Activated CD4-positive, alpha-beta T cell treated with anti-CD3 and anti-CD28 coated beads, Interleukin-2, amount 10 ng/mL, durations not matched to agents 7 days and 5 days (primary cell): ENCODE results near the gene KPNA6. TPM values are rescaled to one million over a fixed set of nuclear protein-coding genes. Genes with fewer than 3 reads are reported as not detected.
"Not testable (repeated sequence)": the region's sequence is repeated elsewhere in the genome, so short reads cannot be mapped to it uniquely, and the experiment has no call there.

ENCODE experiments used
- CTCF ChIA-PET: fragments of 350-600 bp; sonication (Branson Sonifier 250); formaldehyde crosslinking; loops from one replicate; lab custom pipeline; 2021; ENCODE audit warnings: antibody characterized with exemption; lab: Charles Lee
- POLR2A ChIA-PET: fragments of 350-600 bp; sonication (Branson Sonifier 250); formaldehyde crosslinking; loops from one replicate; lab custom pipeline; 2021; ENCODE audit warnings: antibody characterized with exemption; lab: Charles Lee
- DNase-seq: peaks from one replicate; pipeline ENCODE4 v3.0.0-alpha.2; 2020
- H3K27ac Mint-ChIP-seq: one replicate; pipeline ENCODE4 v1.8.0; 2021; ENCODE audit warnings: mild to moderate bottlenecking, moderate library complexity, mixed read lengths
- H3K27me3 Mint-ChIP-seq: one replicate; pipeline ENCODE4 v1.8.0; 2021; ENCODE audit warnings: mixed read lengths
- H3K36me3 Mint-ChIP-seq: one replicate; pipeline ENCODE4 v1.8.0; 2021; ENCODE audit warnings: low read depth, mixed read lengths
- H3K4me1 Mint-ChIP-seq: one replicate; pipeline ENCODE4 v1.8.0; 2021; ENCODE audit warnings: mixed read lengths
- H3K4me3 Mint-ChIP-seq: one replicate; pipeline ENCODE4 v1.8.0; 2021; ENCODE audit warnings: mild to moderate bottlenecking, moderate library complexity, mixed read lengths
- H3K9me3 Mint-ChIP-seq: one replicate; pipeline ENCODE4 v1.8.0; 2021; ENCODE audit warnings: mixed read lengths
- total RNA-seq, 2 experiments: library from RNA; stranded (reverse); gene quantifications; one replicate each; pipeline ENCODE4 v1.2.3, GENCODE V29; 2021

KPNA6 gene
- total RNA-seq, 2 experiments from 2014 or later = 64.8 to 64.9 TPM

DNA sequence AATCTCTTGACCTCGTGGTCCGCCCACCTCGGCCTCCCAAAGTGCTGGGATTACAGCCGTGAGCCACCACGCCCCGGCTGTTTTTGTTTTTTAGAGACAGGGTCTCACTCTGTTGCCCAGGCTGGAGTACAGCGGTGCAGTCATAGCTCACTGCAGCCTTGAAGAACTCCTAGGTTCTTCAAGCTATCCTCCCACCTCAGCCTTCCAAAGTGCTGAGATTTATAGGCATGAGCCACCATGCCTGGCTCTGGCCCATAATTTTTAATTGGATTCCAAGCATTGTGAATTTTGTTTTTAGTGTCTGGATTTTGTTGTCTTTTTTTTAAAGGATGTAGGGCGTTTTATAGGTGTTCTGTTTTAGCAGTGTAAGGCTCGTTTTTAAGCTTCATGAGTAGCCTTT lies 43.0 kb downstream of the KPNA6 start:
- Mint-ChIP-seq H3K9me3 (peaks cover 12% of the 10 kb centered on the region), H3K27ac (no peak overlapping the region), H3K36me3 (peaks cover 33% of the 10 kb centered on the region), H3K27me3 (no peaks in the 10 kb centered on the region), H3K4me1 (peaks cover 4% of the 10 kb centered on the region), H3K4me3 (no peak overlapping the region)
- ChIA-PET CTCF (interaction anchor here (1.0 to 1.2 kb wide), 2 partner anchors 26 to 96 kb away, joined by 3 to 4 read pairs; partner anchors contain the start of gene FAM167B), POLR2A (no interaction called here)
- DNase-seq = no peak

DNA sequence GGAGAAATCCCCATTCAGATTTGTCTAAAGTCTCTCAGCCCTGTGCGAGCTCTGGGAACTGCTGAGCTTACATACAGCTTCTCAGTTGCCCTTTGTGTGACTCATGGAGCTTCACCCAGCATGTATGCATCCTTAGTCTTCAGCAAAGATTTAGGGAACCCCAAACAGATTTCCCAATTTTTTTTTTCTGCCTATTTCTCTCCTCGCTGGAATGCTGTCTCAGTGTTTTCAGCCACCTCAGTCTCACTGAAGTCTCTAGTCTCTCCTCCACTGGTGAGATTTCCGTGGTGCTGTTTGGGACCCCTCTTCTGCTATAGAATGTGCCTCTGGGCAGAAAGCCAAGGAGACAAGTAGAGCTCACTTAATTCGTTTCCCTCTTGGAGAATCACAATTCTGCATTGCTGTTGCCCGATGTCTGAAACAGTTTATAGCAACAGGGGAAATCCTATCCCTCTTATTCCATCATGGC lies 43.5 kb downstream of the KPNA6 start:
- peaks cover 2% of the 10 kb centered on the region for H3K4me1 Mint-ChIP-seq
- DNase-seq = no peak
- H3K4me3 Mint-ChIP-seq = no peak overlapping the region
- no peak overlapping the region for H3K27ac Mint-ChIP-seq
- POLR2A ChIA-PET = no interaction called here
- H3K9me3 Mint-ChIP-seq = peaks cover 12% of the 10 kb centered on the region
- H3K27me3 Mint-ChIP-seq = no peaks in the 10 kb centered on the region
- CTCF ChIA-PET = interaction anchor here (1.0 to 1.5 kb wide), 3 partner anchors 23 to 95 kb away, joined by 3 to 4 read pairs (median 3); partner anchors contain the start of gene FAM167B
- H3K36me3 Mint-ChIP-seq = peaks cover 31% of the 10 kb centered on the region

- peaks cover 61% of the 10 kb centered on the region for H3K36me3 Mint-ChIP-seq
Measured at GRCh38 chr1:32159189-32159588, 51.3 kb downstream of the KPNA6 start.

GRCh38 chr1:32163405-32163804 lies 55.5 kb downstream of the KPNA6 start:
- Mint-ChIP-seq H3K9me3 (no peaks in the 10 kb centered on the region), H3K27ac (no peak overlapping the region), H3K36me3 (peaks cover 51% of the 10 kb centered on the region), H3K4me1 (no peaks in the 10 kb centered on the region), H3K4me3 (no peak overlapping the region), H3K27me3 (no peaks in the 10 kb centered on the region)
- POLR2A ChIA-PET = no interaction called here
- CTCF ChIA-PET = interaction anchor here (0.6 kb wide), 1 partner anchor 12 kb away, joined by 4 read pairs; no protein-coding TSS in a partner anchor
- DNase-seq = no peak

More at GRCh38 chr1:32159189-32159588, 51.3 kb downstream of the KPNA6 start:
- no peaks in the 10 kb centered on the region for H3K27me3 Mint-ChIP-seq
- CTCF ChIA-PET = interaction anchor here (1.0 kb wide), 1 partner anchor 21 kb away, joined by 4 read pairs; the partner anchor contains the start of gene TXLNA
- no peak overlapping the region for H3K27ac Mint-ChIP-seq
- no peak overlapping the region for H3K4me3 Mint-ChIP-seq
- POLR2A ChIA-PET = no interaction called here
- DNase-seq = no peak
- H3K4me1 Mint-ChIP-seq = peaks cover 2% of the 10 kb centered on the region
- no peaks in the 10 kb centered on the region for H3K9me3 Mint-ChIP-seq

GRCh38 chr1:32165633-32166032 lies 57.8 kb downstream of the KPNA6 start:
- H3K36me3 Mint-ChIP-seq = peaks cover 50% of the 10 kb centered on the region
- H3K27me3 Mint-ChIP-seq, H3K27ac Mint-ChIP-seq, DNase-seq, POLR2A ChIA-PET, CTCF ChIA-PET, H3K9me3 Mint-ChIP-seq, H3K4me3 Mint-ChIP-seq, H3K4me1 Mint-ChIP-seq: not testable (repeated sequence)

DNA sequence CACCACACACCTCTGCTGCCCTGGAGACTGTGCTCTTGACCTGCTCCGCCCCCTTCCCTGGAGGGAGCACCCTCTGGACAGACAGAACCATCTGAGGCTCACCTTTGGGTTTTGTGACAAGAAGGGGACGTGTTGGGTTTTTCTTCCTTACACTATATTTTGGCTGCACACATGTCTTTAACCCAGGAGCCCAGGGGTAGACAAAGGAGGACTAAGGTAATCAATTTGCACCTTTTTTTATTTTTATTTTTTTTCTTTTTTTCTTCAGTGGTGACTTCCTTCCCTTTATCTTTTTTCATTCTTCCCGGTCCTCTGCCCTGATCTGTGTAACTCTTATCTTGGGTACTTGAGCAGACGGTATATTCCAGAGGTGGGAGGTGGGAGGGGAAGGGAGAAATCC lies 63.1 kb downstream of the KPNA6 start:
- peaks cover 17% of the 10 kb centered on the region for H3K4me1 Mint-ChIP-seq
- DNase-seq = no peak
- H3K9me3 Mint-ChIP-seq = no peaks in the 10 kb centered on the region
- CTCF ChIA-PET = no interaction called here
- H3K27ac Mint-ChIP-seq = no peak overlapping the region
- peaks cover 49% of the 10 kb centered on the region for H3K36me3 Mint-ChIP-seq
- POLR2A ChIA-PET = no interaction called here
- H3K27me3 Mint-ChIP-seq = no peaks in the 10 kb centered on the region
- no peak overlapping the region for H3K4me3 Mint-ChIP-seq

DNA sequence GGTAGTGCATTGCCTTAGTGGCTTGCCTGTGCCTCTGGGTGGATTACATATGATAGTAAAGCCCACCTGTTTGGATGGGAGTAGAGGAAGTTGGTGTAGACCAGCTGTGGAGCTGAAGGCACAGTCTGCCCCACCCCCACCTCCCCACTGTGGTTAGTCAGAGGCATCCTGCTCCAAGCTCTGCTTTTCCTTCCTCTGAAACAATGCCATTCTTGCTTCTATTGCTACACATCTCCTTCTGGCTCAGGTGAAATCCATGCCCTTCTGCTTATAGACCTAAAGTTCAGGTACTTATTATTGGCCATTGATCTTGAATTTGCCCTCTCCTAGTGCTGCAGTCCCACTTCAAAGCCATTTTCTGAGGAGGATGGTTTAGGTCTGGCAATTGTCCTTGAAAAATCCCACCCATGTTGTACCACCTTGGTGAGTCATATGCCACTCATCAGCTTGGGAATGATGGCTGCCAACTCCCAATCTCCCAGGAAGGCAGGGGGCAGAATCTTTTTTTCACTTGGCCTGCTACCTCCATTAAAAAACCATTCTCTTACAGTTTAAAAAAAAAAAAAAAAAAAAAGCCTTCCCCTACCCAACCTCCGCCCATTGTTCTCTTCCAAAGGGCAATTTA lies 64.9 kb downstream of the KPNA6 start:
- ChIA-PET CTCF (interaction anchor here (0.6 to 0.7 kb wide), 2 partner anchors 172 to 673 kb away, joined by 3 to 5 read pairs; no protein-coding TSS in a partner anchor), POLR2A (no interaction called here)
- Mint-ChIP-seq H3K36me3 (peaks cover 44% of the 10 kb centered on the region), H3K9me3 (no peaks in the 10 kb centered on the region), H3K4me3 (no peak overlapping the region), H3K27me3 (no peaks in the 10 kb centered on the region), H3K27ac (no peak overlapping the region), H3K4me1 (peaks cover 17% of the 10 kb centered on the region)
- no peak for DNase-seq

DNA sequence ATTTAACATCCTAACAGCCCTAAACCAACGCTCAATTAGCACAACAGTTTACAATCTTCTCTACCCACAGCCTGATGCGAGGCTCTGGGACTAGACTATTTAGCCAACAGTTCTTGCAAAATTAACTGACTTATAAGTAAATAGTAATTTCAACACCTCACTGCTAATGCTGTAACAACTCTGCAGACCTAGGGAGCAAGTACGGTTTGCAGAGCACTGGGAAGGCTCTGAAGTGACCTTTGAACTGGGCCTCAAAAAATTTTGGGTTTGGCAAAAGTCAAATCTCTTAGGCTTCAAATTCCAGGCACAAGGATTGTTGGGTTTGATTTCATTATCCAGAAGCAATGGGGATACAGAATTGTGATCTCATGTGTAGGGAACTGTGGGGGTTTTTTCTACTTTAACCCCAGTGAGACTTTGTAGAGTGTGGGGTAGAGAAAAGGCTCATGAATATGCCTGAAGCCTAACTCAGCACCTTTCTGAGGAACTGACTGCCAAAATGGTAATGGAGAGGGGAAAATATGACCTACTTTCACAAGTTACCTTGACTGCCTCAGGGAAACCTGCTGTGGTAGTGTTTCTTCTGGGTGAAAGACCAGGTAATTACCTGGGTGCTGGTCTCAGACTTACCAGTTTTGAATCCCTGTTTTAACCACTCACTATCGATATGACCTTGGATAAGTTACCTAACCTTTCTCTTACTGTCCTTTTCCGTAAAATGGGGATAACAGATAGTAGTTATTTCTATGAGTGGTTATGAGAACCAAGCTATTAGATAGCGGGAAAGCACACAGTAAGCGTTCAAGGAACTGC lies 70.7 kb downstream of the KPNA6 start:
- H3K36me3 Mint-ChIP-seq = peaks cover 46% of the 10 kb centered on the region
- no peak for DNase-seq
- POLR2A ChIA-PET = interaction anchor here (1.0 kb wide), 2 partner anchors 27 to 37 kb away, joined by 3 to 4 read pairs; partner anchors contain the start of gene IQCC
- H3K9me3 Mint-ChIP-seq = no peaks in the 10 kb centered on the region
- H3K4me1 Mint-ChIP-seq = peaks cover 40% of the 10 kb centered on the region
- peak overlapping the region; percentile 98 for H3K27ac Mint-ChIP-seq
- peak overlapping the region; percentile 92 for H3K4me3 Mint-ChIP-seq
- H3K27me3 Mint-ChIP-seq = no peaks in the 10 kb centered on the region
- CTCF ChIA-PET = interaction anchor here (0.7 to 1.9 kb wide), 2 partner anchors 70 to 192 kb away, joined by 3 to 4 read pairs; no protein-coding TSS in a partner anchor

GRCh38 chr1:32179193-32179442 lies 71.3 kb downstream of the KPNA6 start:
- no peaks in the 10 kb centered on the region for H3K27me3 Mint-ChIP-seq
- CTCF ChIA-PET = interaction anchor here (0.7 to 1.9 kb wide), 4 partner anchors 18 to 192 kb away, joined by 3 to 9 read pairs (median 4); no protein-coding TSS in a partner anchor

DNA sequence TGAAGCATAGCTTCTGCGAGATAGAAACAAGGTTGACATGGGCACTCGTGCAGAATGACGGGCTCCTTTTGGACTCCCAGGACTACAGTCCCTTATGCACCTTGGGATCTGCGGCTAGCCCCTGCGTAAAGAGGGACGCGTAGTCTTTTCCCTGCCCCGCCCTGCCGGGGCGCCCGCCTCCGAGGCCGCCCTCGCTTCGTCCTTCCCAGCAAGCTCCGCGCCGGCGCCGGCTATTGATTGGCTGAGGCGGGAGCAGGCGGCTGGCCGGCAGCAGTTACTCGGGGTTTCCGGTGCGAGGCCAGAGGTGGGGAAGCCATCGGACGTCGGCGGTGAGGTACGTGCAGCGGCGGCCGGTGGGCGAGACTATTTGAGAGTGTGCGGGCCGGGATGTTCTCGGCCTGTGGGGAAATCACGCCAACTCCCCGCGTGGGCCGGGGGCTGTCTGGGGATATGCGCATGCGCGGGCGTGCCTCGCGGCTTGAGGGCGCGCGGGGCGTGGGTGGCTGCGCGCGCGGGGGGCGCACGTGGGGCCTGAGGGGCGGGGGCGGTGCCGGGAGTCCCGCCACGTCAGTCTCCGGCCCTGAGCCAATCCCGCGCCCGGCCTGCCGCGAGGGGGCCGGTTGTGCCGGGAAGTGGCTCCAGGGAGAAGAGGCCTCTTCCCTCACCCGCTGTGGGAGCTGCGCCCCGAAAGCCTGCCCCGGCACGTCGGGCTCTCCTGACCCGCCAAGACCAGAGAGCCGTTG lies 71.8 kb downstream of the KPNA6 start, which contains the start of gene TXLNA:
TXLNA (plus strand) TSS at position 233 of the 743 bp plus-strand sequence. CDS start 671 bp downstream, outside the sequence.
- Mint-ChIP-seq H3K27me3 (no peaks in the 10 kb centered on the region), H3K9me3 (no peaks in the 10 kb centered on the region), H3K4me3 (peak within 1 kb of the TSS; percentile 92), H3K36me3 (peaks cover 50% of the 10 kb centered on the region), H3K4me1 (peaks cover 47% of the 10 kb centered on the region), H3K27ac (peak within 1 kb of the TSS; percentile 98)
- POLR2A ChIA-PET = interaction anchor here (1.0 kb wide), 2 partner anchors 26 to 36 kb away, joined by 3 to 4 read pairs; partner anchors contain the start of gene IQCC
- peak; percentile 90 for DNase-seq
- CTCF ChIA-PET = interaction anchor here (0.6 to 1.9 kb wide), 11 partner anchors 16 to 193 kb away, joined by 3 to 9 read pairs (median 3); partner anchors contain the start of gene CCDC28B

More at GRCh38 chr1:32179193-32179442, 71.3 kb downstream of the KPNA6 start:
- H3K9me3 Mint-ChIP-seq = no peaks in the 10 kb centered on the region
- DNase-seq = no peak
- peaks cover 50% of the 10 kb centered on the region for H3K36me3 Mint-ChIP-seq
- H3K27ac Mint-ChIP-seq = peak overlapping the region; percentile 98
- H3K4me3 Mint-ChIP-seq = peak overlapping the region; percentile 92
- POLR2A ChIA-PET = interaction anchor here (1.0 kb wide), 2 partner anchors 26 to 37 kb away, joined by 3 to 4 read pairs; partner anchors contain the start of gene IQCC
- H3K4me1 Mint-ChIP-seq = peaks cover 45% of the 10 kb centered on the region

- H3K36me3 Mint-ChIP-seq = peaks cover 49% of the 10 kb centered on the region
- peaks cover 53% of the 10 kb centered on the region for H3K4me1 Mint-ChIP-seq
- ChIA-PET CTCF (interaction anchor here (0.5 to 1.9 kb wide), 12 partner anchors 12 to 289 kb away, joined by 3 to 9 read pairs (median 3); partner anchors contain the start of gene CCDC28B), POLR2A (no interaction called here)
- no peaks in the 10 kb centered on the region for H3K27me3 Mint-ChIP-seq
- H3K9me3 Mint-ChIP-seq = no peaks in the 10 kb centered on the region
- peak; percentile 26 for DNase-seq
- peak overlapping the region; percentile 84 for H3K27ac Mint-ChIP-seq
- H3K4me3 Mint-ChIP-seq = peak overlapping the region; percentile 92
Measured at GRCh38 chr1:32180186-32181060, 72.6 kb downstream of the KPNA6 start.
